HG03196 (cell line): ENCODE measurements around the gene TCF25.
"Not testable (repeated sequence)": the region's sequence is repeated elsewhere in the genome, so short reads cannot be mapped to it uniquely, and the experiment has no call there.

Experiments
- ATAC-seq: cut with Tn5 transposase; IDR thresholded peaks from one replicate; pipeline ENCODE4 v1.9.1; 2021; ENCODE audit not compliant: unreplicated experiment

Gene TCF25

DNA sequence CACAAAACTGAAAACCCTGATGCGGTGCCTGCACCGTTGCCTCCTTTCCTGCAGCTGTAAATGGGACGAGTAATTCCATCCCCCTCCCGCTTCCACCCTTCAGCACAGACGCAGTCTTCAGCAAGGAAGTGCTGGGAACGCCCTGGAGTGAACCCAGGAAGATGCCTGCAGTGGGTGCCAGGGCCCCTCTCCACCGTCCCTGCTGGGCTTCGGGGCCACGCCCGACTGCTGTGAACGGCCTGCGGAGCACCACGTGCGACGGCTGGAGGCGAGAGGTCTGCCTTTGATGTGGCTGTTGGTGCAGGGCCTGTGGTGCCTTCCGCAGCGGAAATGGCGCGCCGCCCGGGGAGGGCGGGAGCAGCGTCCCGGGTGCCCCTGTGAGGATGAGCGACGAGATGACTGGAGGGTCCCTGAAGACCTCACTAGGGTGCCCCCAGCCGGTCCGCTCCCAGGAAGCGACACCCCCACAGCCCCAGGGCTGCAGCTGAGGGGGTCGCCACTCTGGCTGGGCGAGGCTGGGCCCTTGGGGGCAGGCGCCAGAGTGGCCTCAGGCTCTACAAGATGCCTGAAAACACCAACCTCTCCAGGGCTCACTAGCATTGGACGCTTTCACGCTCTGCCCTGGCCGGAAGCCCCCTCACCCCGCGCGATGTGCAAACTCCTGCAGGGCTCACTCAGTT, 44.5 kb downstream of the TCF25 start:
- ATAC-seq, result peak; percentile 67

DNA sequence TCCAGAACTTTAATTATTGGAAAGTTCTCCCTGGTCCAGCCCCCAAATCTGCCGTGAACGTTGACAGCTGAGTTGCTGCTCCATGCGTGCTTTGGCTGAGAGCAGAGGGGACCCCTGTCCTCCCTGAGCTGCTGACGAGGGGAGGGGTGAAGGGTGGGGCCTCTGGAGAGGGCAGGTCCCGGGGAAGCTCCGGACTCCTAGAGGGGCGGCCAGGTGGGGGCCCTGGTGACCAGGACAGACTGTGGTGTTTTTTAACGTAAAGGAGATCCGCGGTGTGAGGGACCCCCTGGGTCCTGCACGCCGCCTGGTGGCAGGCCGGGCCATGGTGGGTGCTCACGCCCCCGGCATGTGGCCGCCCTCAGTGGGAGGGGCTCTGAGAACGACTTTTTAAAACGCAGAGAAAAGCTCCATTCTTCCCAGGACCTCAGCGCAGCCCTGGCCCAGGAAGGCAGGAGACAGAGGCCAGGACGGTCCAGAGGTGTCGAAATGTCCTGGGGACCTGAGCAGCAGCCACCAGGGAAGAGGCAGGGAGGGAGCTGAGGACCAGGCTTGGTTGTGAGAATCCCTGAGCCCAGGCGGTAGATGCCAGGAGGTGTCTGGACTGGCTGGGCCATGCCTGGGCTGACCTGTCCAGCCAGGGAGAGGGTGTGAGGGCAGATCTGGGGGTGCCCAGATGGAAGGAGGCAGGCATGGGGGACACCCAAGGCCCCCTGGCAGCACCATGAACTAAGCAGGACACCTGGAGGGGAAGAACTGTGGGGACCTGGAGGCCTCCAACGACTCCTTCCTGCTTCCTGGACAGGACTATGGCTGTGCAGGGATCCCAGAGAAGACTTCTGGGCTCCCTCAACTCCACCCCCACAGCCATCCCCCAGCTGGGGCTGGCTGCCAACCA, 45.3 kb downstream of the TCF25 start, which contains the start of gene MC1R:
MC1R (plus strand) TSS at position 410 of the 895 bp plus-strand sequence; CDS start at position 807, 397 bp downstream.
- peak; percentile 8 for ATAC-seq

DNA sequence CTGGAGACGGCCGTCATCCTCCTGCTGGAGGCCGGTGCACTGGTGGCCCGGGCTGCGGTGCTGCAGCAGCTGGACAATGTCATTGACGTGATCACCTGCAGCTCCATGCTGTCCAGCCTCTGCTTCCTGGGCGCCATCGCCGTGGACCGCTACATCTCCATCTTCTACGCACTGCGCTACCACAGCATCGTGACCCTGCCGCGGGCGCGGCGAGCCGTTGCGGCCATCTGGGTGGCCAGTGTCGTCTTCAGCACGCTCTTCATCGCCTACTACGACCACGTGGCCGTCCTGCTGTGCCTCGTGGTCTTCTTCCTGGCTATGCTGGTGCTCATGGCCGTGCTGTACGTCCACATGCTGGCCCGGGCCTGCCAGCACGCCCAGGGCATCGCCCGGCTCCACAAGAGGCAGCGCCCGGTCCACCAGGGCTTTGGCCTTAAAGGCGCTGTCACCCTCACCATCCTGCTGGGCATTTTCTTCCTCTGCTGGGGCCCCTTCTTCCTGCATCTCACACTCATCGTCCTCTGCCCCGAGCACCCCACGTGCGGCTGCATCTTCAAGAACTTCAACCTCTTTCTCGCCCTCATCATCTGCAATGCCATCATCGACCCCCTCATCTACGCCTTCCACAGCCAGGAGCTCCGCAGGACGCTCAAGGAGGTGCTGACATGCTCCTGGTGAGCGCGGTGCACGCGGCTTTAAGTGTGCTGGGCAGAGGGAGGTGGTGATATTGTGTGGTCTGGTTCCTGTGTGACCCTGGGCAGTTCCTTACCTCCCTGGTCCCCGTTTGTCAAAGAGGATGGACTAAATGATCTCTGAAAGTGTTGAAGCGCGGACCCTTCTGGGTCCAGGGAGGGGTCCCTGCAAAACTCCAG, 46.4 kb downstream of the TCF25 start:
- ATAC-seq, result no peak

DNA sequence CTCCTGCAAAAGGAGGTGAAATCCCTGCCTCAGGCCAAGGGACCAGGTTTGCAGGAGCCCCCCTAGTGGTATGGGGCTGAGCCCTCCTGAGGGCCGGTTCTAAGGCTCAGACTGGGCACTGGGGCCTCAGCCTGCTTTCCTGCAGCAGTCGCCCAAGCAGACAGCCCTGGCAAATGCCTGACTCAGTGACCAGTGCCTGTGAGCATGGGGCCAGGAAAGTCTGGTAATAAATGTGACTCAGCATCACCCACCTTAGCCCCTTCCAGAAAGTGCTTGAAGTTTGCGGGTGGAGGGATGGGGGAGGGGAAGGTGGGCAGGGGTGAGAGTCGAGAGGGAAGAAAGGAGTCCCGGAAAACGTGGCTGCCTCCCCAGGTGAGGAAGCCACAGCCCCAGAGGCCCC, 47.3 kb downstream of the TCF25 start:
- no peak for ATAC-seq

DNA sequence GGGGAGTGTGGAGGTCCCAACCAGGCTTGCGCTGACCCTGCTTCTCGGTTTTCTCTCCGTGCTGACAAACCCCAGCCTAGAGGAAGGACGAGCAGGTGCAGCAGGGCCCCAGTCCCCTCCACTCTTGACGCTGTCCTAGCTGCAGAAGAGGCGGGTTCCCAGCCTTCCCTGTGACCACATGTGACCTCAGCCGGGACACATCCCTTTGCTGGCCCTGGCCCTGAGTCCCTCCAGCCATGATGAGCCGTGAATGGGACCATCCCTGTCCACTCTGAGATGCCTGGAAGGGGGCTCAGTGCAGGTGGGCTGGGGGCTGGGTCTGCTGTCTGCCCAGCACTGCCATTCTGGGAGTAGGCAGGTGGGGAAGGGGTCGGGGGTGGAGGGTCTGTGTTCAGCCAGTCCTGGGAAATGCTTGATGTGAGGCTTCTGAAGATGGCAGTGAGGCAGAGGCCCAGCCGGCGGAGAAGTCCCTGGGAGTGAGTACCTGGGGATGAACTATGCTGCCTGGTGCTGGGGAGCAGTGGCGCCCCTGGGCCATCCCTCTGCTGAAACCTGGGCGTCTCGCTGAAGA, 47.8 kb downstream of the TCF25 start:
- no peak for ATAC-seq

DNA sequence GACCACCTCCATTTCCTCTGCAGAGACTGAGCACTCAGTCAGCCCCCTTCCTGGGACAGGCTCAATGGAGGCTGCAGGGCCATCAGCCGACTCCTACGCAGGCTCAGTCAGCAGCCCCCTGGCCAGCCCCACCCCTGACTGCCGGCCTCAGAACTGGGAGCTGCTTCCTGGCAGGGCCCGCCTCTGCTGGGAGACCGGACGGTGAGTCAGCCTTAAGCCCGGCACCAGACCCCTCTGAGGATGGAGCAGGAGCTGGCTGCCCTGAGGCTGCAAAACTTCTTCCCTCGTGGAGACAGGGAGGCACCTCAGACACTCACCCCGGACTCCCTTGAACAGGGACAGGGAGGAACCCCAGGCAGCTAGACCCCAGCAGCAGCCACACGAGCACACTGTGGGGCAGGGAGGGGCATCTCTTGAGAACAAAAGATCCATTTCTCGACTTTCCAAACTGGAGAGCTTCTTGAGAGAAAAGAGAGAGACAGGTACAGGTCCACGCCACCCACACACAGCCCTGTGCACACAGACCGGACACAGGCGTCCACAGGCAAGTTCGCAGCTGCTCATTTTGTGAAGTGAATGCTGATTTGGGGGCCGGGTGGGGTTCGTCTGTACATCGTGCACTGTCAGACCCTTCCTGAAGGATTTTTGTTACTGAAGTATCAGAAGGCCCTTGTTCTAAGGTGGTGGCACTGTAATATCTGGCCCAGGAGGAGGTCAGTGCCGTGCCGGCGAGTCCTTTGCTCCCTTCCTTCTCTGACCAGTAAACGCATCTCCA, 48.5 kb downstream of the TCF25 start:
- no peak for ATAC-seq

DNA sequence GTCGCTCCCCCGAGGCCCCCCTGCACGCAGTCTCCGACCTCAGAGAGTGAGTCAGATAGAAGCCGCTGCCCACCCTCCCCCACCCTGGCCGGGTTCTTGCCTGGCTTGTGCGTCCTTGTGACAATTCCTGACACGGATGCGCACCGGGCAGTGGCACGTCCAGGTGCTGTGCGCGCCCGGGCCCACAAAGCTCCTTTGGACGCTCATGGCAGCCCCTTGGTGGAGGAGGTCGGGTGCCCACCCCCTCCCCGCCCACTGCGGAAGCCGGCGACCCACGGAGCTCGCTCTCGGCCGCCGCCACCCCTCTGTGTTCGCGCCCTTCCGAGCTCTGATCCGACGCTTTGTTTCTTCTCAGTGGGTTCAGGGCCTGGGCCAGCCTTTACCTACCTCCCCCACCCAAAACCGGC, 49.1 kb downstream of the TCF25 start:
- no peak for ATAC-seq

DNA sequence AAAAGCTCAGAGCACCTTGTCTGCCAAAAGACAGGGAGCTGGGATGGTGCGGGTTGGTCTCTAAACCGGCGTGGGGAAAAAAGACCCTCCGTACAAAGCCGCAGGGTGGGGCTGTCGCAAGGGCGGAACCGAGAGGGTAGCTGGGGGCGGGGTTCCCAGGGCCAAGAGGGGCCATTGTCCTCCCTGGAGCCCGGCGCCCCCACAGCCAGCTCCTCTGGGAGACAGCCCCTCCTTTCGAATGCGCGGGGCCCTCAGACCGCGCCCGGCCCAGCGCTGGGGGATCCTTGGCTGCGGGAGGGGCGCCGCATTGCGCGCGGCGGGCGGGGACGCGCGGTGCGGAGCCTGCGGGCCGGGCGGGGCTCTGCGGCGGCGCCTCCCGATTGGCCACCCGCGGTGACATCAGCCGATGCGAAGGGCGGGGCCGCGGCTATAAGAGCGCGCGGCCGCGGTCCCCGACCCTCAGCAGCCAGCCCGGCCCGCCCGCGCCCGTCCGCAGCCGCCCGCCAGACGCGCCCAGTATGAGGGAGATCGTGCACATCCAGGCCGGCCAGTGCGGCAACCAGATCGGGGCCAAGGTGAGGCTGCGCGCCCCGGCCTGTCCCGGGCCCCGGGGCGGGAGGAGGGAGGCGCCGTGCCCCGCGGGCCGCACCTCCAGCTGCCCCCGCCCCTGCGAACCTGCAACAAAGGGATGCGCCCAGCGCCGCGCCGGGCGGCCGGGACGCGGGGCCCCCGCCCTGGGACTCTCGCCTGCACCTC, 49.7 kb downstream of the TCF25 start, which contains the start of gene TUBB3:
TUBB3 (plus strand) TSS at position 459 of the 756 bp plus-strand sequence; CDS start at position 519, 60 bp downstream.
- no peak for ATAC-seq

DNA sequence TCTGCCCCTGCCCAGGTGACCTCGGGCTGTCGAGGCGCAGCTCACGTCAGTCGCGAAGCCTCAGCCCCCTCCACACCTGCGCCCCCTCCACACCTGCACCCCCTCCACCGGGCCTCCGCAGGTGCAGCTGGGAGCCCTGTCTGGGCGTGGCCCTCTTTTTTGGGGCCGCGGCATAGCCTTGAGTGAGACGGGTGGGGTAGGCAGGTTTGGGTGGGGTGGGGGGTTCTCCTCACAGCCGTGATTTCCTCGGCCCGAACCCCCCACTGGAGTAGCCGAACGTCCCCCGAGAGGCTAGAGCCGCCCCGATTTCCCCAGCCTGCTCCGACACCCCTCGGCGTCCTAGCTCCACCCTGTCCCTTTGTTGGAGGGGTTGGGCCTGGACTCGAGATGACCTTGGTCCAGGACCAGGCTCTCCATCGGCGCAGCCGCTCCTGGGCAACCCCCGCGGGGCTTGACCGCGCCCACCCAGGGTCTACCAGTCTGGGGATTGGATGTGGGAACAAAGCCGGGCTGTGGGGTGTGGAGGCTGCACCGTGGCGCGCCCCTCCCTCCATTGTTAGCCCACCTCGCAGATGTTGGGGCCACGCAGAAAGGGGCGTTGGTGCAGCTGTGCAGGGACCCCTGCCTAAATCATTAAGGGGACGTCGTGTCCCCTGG, 50.4 kb downstream of the TCF25 start:
- no peak for ATAC-seq

DNA sequence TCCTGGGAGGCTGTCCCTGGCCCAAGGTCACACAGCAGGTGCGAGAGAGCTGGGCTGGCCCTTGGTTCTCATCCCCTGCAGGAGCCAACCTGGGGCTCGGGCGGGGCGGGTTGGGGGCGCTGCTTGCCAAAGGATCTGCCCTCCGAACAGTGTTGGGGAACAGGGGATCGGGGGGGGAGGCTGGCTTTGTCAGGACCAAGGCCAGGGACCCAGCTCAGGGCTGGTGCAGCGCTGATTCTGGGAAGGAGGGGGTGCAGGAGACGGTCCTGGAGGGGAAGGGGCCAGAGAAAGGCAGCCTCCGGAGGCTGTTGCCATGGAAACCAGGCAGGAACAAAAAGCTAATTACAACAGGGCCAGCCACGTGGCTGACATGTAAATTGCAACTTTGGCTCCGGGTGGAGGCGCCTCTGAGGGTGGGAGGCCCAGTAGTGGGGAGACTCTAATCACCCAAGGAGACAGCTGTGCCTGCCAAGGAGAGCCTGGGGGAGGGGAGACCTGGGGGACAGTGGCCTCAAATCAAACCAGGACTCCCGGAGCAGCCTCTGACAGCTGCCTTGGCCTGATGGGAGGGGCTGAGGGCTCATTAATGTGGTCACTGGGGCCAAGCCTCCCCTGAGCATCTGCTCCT, 51.0 kb downstream of the TCF25 start:
- no peak for ATAC-seq

DNA sequence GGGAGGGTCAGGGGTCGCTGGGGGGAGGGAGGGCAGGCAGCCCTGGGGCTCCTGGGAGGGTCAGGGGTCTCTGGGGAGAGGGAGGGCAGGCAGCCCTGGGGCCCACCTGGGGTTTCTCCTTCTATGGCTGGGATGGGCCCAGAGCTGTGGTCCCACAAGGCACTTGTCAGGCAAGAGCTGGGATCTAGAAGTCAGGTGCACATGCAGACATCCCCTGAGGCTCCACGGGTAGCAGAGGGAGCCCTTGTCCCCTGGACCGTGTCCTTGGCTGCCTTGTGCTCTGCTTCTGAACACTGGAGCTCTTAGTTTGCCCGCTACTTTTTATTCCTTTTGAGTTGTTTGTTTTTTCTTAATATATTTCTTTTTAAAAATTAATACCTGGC, 51.5 kb downstream of the TCF25 start:
- no peak for ATAC-seq

DNA sequence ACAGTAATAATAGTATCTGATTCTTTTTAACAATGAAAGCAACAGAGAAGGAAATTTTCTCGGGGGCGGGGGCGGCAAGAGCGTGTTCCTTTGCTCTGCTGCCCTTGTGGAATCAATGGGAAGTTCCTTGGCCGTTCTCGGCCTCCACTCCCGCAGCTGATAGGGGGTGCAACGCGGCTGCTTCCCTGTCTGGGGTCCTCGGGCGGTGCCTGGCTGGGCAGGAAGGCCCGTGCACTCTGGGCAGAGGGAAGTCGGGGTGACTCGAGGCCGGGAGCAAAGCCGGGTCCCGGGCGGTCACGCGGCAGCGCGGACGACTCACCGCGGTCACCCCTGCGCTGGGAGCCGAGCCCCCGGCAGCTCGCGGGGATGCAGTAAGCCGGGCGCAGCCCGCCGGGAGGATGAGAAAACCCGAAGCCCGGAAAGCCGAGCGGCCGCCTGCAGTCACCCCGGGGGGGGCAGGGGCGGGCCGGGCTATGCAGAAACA, 52.2 kb downstream of the TCF25 start:
- ATAC-seq, result no peak

DNA sequence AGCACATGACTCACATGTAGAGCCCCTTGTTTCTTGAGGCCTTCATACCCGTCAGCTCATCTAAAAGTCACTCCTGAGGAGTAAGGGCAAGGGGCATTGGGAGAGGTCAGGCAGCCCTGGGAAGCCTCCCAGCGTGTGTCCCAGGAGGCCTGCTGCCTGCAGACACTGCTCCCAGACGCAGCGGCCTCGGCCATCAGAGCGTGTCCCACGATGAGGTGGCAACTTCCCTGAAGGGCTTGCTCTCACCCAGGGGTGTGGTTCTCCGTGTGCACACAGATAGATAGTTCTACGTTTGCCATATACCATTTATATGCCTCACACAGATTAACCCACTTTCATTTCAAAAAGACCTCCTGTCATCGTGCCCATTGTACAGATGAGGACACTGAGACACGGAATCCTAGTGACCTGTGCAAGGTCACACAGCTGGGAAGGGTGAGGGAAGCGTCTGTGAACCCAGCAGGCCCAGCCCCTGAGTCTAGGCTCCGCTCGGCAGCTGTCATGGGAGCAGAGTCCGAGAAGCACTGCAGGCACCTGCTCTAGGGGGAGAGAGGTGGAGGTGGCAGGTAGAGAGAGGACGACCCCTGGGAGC, 58.0 kb downstream of the TCF25 start:
- no peak for ATAC-seq

DNA sequence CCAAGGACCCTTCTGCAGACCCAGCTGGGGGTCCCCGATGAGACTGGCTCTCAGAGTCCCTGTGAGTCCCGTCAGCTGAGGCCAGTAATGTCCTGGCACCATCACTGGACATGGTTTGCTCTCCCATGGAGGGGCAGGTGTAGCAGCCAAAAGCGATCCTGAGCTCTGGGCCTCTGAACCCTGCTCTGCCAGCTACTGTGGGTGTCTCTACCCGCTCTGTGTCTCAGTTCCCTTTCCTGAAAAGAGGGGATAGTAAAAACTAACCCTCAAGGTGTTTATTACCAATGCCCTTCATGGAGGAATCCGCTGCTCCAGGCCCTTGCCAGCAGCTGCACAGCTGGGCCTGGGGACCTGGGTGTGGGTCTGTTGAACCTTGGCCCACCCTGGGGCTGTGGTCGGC, 58.6 kb downstream of the TCF25 start:
- ATAC-seq, result no peak

DNA sequence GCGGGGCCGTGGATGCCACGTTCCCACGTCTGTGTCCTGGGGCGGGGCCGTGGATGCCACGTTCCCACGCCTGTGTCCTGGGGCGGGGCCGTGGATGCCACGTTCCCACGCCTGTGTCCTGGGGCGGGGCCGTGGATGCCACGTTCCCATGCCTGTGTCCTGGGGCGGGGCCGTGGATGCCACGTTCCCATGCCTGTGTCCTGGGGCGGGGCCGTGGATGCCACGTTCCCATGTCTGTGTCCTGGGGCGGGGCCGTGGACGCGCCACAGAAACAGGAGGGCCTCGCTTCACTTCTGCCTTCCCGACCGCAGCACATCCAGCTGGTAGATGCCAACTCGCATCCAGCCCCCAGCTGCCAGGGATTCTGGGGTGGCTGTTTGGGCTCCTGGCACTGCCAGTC, 60.6 kb downstream of the TCF25 start:
- not testable (repeated sequence) for ATAC-seq

DNA sequence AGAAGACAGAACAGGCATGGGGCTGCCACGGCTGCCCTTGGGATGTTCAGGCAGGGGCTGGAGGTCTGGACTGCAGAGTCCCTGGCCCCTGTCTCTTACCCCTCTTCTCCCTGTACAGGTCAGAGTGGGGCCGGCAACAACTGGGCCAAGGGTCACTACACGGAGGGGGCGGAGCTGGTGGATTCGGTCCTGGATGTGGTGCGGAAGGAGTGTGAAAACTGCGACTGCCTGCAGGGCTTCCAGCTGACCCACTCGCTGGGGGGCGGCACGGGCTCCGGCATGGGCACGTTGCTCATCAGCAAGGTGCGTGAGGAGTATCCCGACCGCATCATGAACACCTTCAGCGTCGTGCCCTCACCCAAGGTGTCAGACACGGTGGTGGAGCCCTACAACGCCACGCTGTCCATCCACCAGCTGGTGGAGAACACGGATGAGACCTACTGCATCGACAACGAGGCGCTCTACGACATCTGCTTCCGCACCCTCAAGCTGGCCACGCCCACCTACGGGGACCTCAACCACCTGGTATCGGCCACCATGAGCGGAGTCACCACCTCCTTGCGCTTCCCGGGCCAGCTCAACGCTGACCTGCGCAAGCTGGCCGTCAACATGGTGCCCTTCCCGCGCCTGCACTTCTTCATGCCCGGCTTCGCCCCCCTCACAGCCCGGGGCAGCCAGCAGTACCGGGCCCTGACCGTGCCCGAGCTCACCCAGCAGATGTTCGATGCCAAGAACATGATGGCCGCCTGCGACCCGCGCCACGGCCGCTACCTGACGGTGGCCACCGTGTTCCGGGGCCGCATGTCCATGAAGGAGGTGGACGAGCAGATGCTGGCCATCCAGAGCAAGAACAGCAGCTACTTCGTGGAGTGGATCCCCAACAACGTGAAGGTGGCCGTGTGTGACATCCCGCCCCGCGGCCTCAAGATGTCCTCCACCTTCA, 61.5 kb downstream of the TCF25 start:
- ATAC-seq, result no peak

DNA sequence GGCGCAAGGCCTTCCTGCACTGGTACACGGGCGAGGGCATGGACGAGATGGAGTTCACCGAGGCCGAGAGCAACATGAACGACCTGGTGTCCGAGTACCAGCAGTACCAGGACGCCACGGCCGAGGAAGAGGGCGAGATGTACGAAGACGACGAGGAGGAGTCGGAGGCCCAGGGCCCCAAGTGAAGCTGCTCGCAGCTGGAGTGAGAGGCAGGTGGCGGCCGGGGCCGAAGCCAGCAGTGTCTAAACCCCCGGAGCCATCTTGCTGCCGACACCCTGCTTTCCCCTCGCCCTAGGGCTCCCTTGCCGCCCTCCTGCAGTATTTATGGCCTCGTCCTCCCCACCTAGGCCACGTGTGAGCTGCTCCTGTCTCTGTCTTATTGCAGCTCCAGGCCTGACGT, 62.2 kb downstream of the TCF25 start:
- not testable (repeated sequence) for ATAC-seq
